KBM-7 (cell line): ENCODE measurements around the gene INVS.
"Not testable (repeated sequence)": the region's sequence is repeated elsewhere in the genome, so short reads cannot be mapped to it uniquely, and the experiment has no call there.

Experiments used
- DNase-seq: peaks from one replicate; pipeline ENCODE4 v3.0.0-alpha.2; 2015
- in situ Hi-C: fragments of 300-500 bp; cut with MboI; formaldehyde crosslinking; loops from 2 replicates; pipeline ENCODE4 v1.14.3; 2020; ENCODE audit warnings: low sequenced_read_pairs, low pct_unique_long_range_greater_than_20kb, mixed read lengths

The INVS gene, protein sequence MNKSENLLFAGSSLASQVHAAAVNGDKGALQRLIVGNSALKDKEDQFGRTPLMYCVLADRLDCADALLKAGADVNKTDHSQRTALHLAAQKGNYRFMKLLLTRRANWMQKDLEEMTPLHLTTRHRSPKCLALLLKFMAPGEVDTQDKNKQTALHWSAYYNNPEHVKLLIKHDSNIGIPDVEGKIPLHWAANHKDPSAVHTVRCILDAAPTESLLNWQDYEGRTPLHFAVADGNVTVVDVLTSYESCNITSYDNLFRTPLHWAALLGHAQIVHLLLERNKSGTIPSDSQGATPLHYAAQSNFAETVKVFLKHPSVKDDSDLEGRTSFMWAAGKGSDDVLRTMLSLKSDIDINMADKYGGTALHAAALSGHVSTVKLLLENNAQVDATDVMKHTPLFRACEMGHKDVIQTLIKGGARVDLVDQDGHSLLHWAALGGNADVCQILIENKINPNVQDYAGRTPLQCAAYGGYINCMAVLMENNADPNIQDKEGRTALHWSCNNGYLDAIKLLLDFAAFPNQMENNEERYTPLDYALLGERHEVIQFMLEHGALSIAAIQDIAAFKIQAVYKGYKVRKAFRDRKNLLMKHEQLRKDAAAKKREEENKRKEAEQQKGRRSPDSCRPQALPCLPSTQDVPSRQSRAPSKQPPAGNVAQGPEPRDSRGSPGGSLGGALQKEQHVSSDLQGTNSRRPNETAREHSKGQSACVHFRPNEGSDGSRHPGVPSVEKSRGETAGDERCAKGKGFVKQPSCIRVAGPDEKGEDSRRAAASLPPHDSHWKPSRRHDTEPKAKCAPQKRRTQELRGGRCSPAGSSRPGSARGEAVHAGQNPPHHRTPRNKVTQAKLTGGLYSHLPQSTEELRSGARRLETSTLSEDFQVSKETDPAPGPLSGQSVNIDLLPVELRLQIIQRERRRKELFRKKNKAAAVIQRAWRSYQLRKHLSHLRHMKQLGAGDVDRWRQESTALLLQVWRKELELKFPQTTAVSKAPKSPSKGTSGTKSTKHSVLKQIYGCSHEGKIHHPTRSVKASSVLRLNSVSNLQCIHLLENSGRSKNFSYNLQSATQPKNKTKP

DNA sequence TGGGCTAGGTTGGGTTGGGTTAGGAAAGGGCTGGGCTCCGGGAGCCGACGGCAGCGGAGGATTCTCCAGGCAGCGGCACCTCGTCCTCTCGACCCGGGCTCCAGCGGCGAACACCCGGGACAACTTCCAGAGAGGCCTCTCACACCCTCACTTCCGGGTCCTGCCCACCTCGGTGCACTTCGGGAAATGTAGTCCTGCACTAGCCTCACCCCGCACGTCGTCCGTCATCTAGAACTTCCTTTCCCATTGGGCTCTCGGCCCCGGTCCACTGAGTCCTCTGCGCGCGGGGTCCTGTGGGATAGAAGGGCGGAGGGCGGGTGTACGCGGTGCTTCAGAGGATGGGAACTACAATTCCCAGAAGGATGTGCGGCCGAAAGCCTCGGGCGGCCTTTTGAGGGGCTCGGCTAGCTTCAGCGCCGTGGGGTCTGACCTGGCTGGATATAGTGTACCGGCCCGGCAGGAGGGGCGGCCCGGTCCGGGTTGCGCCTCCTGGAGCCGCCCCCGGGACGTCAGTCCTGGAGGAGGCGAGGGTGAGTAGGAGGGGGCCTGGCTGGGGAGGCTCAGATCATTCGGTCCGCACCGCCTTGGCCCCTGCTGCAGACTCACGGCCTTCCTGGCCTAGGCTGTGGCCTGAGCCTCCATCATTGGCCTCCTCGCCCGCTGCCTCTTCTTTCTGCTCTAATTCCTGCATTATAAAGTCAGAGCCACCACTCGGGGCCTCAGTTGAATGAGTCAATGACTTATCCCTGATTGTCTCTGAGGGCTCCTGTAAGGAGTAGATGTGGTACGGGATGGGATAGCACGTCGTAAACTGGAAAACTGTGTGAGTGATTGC, at the start of gene INVS, which contains the start of gene ERP44:
TSS of gene INVS (plus strand) at position 357 of the 835 bp plus-strand sequence. CDS start 5,279 bp downstream, outside the sequence.
TSS of gene ERP44 (minus strand) at position 114 of the 835 bp plus-strand sequence. CDS start 160 bp downstream, outside the sequence.
- in situ Hi-C loops: no loop called here
- DNase-seq: peak; percentile 99

DNA sequence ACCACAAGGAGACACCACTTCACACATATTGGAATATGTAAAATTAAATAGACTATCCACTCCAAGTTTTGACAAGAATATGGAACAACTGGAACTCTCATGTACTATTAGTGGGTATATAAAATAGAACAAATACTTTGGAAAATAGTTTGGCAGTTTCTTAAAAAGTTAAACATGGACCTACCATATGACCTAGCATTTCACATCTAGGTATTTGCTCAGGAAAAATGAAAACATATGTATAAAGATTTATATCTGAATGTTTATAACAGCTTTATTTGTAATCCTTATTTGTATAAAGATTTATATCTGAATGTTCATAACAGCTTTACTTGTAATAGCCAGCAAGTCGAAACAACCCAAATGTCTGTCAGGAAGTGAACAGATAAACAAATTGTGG, 49.5 kb upstream of the INVS start:
- DNase-seq: no peak
- in situ Hi-C loops: loop anchor here (25.0 kb wide), 1 partner anchor 163 kb away; no protein-coding TSS in a partner anchor

DNA sequence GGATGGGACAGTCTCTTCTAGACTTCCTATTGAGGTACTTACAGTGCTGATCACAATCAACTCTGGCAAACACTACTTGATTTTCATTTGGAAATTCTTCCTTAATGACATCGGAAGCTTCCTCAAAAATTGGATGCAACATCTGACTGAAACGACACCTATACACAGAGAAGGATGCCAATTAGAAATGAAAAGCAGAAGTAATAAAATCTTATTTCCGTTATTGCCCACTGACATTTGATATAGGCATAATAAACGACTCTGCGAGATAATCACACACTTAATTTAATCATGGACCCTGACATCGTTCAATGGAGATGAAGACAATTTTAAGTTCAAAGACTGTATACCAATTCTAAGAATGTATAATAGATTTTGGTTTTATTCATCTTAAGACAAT, 46.7 kb upstream of the INVS start:
- in situ Hi-C loops: no loop called here
- DNase-seq: peak; percentile 76

DNA sequence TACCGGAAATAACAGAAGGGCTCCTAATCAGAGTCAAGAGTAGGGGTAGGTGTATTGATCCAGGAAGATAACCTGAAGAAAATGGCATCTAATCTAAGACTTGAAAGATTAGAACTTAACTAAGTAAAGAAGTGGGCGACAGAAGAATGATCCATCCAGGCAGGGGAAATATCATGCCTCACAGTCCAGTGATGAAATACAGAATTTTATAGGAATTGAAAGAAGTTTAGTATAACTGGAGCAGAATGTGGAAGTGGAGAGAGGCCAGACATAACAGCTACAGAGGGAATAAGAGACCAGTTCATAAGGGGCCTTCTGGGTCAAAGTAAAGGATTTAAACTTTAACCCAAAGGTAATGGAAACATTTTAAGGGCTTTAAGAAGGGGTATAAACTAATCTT, 42.5 kb upstream of the INVS start:
- no peak for DNase-seq
- in situ Hi-C loops: no loop called here

DNA sequence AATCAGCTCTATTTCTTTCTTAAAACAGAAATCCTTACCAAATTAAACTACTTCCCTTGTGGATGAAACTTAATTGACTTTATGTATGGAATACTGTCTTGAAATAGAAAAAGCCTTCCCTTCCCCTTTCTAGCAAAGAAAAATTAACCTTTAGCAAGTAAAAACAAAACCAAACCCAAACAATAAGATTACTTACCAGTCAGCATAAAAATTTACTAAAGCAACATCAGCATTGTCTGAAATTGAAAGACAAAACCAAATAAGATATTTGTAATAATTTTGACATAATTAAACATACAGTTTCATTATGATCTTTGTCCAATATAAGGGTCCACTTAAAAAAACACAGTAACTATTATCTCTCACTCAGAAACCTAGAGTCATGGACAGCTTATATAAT, 41.4 kb upstream of the INVS start:
- DNase-seq: no peak
- in situ Hi-C loops: no loop called here

DNA sequence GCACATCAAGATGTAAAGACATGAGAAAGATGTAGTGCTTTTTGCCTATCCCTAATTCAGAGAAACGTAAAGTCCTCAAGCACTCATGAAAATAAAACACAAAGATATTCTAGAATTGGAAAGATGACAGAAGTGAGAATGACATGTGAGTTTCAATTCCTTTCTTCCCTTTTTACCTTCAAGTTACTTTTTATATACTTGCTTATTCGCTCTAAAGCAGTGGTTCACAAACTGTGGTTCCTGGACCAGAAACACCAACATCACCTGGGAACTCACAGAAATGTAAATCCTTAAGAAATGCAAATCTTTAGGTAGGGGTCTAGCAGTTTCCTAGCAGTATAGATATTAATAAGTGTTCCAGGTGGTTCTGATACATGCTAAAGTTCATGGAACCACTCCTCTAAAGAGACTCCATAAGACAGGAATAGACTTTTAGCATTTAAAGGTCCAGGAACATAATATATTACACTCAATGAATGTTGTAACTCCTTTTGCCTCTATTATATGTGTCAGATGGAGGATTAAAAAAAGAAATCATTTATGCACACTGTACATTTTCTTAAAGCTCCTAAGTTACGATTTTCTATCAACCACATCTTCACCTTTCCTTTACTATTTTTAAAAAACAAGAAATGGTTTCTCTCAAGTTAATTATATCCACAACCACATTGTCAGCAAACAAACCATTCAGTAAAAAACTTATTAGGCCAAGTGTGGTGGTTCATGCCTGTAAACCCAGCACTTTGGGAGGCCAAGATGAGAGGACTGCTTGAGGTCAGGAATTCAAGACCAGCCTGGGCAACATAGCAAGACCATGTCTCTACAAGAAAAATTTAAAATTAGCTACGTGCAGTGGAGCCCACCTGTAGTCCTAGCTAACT, 40.1 kb upstream of the INVS start:
- no peak for DNase-seq
- in situ Hi-C loops: no loop called here

DNA sequence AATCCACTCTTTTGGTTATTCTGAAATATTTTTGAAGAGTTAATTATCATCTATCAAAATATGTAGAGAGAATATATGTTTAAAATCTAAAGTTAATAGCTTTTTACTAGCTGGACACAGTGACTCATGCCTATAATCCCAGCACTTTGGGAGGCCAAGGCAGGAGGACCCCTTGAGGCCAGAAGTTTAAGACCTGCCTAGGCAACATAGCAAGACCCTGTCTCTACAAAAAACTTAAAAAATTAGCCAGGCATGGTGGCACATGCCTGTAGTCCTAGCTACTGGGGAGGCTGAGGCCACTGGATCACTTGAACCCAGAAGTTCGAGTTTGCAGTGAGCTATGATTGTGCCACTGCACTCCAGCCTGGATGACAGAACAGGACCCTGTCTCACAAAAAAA, 36.4 kb upstream of the INVS start:
- in situ Hi-C loops, DNase-seq: not testable (repeated sequence)

DNA sequence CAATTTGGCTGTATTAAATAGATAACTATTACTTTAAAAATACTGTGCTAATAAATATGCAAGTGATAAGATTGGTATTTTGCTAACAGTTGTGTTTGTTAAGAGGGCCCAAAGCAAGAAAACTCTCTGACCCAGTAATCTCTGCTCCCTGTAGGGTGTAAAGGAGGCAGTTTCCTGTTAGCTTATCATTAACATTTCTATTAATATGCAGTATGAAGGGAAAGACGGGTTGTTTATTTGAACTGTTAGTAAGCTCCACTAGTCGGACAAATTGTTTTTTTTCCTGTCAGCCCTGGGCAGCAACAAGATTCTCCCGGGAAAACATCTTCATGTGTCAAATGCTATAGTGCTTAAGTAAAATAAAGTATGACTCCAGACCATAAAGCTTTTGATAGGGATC, 35.9 kb upstream of the INVS start:
- no peak for DNase-seq

DNA sequence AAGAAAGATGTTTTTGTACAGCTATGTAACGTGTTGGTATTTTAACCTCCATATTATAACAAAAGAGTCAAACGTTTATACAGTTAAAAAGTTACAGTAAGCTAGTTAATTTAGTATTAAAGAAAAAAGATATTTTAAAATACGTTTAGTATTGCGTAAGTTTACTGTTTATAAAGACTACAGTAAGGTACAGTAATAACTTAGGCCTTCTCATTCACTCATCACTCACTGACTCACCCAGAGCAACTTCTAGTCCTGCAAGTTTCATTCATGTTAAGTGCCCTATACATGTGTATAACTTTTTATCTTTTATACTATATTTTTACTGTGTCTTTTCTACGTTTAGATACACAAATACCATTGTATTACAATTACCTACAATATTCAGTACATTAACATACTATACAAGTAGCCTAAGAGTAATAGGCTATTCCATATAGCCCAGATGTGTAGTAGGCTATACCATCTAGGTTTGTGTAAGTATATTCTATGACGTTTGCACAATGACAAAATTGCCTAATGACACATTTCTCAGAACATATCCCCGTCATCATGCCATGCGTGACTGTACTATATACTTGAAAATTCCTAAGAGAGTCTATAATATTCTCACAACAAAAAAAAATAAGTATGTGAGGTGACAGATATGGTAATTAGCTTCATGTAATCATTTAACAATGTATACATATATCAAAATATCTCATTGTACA, 34.0 kb upstream of the INVS start:
- in situ Hi-C loops: no loop called here
- no peak for DNase-seq

More for the DNA sequence above, 35.9 kb upstream of the INVS start:
- in situ Hi-C loops: no loop called here

DNA sequence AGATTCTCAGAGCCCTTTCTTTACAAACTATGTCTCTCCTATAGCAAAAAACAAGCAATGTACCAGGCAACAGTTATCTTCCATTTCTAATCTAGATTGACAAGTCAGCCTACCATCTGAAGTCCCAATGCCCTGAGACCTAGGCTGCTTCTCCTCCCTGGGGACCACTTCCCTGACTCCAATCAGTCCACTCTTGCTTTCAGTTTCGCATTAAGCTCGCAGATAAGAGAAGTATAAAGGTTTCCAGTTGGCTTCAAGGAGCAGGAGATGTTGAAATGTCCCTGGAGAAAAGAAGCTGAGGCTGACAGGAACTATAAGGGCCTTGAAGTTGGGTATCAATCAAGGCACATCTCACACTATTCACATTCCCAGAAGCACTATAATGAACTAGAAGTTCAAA, 32.5 kb upstream of the INVS start:
- in situ Hi-C loops: no loop called here
- DNase-seq: peak; percentile 20

DNA sequence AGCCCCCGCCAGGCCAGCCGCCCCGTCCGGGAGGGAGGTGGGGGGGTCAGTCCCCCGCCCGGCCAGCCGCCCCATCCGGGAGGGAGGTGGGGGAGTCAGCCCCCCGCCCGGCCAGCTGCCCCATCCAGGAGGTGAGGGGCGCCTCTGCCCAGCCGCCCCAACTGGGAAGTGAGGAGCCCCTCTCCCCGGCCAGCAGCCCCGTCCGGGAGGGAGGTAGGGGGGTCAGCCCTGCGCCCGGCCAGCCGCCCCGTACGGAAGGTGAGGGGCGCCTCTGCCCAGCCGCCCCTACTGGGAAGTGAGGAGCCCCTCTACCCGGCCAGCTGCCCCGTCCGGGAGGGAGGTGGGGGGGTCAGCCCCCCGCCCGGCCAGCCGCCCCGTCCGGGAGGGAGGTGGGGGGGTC, 31.1 kb upstream of the INVS start:
- in situ Hi-C loops, DNase-seq: not testable (repeated sequence)

DNA sequence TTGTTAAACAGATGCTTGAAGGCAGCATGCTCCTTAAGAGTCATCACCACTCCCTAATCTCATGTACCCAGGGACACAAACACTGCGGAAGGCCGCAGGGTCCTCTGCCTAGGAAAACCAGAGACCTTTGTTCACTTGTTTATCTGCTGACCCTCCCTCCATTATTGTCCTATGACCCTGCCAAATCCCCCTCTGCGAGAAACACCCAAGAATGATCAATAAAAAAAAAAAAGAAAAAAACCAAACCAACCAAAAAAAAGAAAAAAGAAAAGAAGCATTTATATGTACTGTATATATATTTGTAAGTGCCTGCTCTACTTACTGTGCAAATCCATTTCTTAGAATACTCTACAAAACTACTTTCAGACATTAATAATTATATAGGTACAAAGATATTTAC, 30.0 kb upstream of the INVS start:
- in situ Hi-C loops, DNase-seq: not testable (repeated sequence)

DNA sequence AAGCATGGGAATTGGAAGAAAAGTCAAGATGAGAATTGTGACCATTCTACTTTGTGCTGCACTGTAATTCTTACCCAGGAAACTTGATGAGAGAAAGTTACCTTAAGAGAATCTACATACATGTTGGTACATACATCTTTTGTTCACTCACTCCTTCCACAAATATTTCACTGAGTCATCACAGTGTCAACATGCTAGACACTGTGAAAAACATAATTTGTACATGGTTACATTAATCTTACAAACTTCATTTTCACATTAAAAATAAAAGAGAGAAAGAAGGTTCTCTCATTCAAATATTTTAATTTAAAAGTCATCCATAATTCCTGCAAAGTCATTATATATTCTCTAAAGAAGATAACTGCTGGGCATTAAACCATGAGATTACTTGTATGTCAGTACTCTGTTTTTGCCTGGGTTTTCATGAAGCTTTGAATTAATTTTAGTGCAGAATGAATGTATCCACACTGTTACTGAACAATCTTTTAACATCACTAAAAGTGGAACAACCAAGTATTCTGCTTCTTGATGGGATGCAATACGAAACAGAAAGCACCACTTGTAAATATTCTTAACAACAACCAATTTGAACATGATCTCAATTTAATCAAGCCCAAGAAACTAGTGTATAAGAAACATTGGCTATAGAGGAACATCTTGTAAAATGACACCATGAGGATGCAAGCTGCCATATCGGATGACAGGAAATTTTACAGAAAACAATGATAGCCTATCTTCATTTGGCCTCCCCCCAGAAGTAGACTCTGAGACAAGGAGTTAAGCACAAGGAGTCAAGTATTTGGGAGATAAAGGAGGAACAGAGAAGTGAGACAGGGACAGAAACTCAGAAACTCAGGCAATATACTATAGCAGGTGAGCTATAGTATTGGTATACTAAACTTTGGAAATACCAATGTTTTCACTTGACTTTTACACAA, 28.7 kb upstream of the INVS start:
- no peak for DNase-seq
- in situ Hi-C loops: no loop called here

DNA sequence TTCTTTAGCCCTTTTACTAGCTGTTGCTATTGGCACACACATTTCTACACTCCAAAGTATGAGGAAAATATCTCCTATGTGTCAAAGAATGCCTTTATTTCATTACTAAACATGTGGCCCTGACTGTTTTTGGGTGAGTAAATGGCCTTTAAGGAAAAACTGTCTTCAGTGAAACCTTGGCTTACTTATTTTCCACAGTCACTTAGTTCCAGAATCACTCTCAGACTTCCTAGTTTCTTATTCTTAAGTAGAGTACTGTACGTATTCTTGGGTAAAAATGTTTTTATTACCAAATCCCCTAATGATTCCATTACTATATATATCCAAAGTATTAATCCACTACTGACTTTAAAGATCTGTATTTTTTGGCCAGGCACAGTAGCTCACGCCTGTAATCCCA, 27.8 kb upstream of the INVS start:
- in situ Hi-C loops: no loop called here
- no peak for DNase-seq

DNA sequence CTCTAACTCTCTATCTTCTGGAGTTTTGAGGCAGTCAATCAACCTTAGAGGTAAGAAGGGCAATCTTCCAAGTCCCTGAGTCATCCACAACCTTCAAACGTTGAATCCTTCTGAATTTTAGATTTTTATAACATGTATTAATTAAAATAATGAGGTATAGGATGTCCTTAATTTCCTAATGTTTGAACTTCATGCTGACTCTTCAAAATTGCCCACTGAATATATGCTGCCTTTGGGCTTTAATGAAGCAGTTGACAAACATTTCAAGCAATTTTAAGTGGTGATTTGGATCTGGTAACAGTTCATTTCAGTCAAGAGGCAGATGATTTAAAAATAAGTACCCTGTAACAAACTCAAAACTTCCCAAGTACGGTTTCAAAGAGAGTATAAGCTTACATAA, 26.2 kb upstream of the INVS start:
- no peak for DNase-seq
- in situ Hi-C loops: no loop called here

DNA sequence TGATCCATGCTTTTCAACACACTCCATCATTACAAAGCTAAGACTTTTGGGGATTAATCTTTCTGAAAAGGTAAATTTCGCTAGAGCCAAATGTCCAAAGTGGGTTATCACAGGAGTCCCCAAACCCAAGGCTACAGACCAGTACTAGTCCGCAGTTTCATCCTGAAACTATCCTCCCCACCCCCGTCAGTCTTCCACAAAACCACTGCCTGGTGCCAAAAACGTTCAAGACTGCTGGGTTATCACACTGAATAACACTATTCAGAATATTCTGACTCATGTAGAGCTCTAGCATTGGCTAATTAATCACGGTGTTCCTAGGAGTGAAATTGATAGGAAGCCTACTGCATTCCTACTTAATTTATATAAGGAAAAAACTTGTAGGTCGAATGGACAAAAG, 24.9 kb upstream of the INVS start:
- in situ Hi-C loops: no loop called here

More for the DNA sequence above, 24.9 kb upstream of the INVS start:
- no peak for DNase-seq
